Measurements from ENCODE around the gene OVCH1. TPM values are rescaled to one million over a fixed set of nuclear protein-coding genes. Genes with fewer than 3 reads are reported as not detected.

Gene OVCH1
- total and polyA plus RNA-seq, 2 experiments from 2014 or later = 0.53 TPM; not detected in 1

DNA sequence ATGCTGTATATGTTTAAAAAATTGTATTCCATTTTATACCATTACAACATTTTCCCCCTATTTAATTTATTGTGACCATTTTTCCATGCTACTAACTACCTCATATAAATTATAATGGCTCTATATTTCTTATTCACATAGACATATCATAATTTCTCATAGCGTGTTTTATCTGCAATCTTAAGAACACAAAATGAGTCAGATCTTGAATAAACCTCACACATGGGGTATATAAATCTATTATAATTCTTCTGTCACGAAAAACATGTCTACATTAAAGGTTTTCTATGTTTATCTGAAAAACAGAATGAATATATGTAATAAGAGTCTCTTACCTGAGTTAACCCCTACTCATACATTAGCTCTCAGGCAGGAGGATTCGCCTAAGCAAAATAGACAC lies 66.0 kb downstream of the OVCH1 start:
- no peaks in the 10 kb centered on the region for H3K9me2 ChIP-seq (replicated peaks; ENCODE audit: insufficient read depth)
- 70% methylated on average over 3 of the region's 3 CpGs for WGBS (ENCODE audit: low lambda C conversion rate, missing lambda C conversion rate)
- H3K4me3 ChIP-seq = no peak overlapping the region
- no peak overlapping the region for H3K4me2 ChIP-seq
- H3K4me1 ChIP-seq (ENCODE audit: insufficient read depth) = no peaks in the 10 kb centered on the region
- no peaks in the 10 kb centered on the region for H3K27me3 ChIP-seq
- no peaks in the 10 kb centered on the region for H3K9me3 ChIP-seq (ENCODE audit: low read depth)
- no peak for DNase-seq (ENCODE audit: low spot score)
- TF ChIP-seq, protein P1, sequence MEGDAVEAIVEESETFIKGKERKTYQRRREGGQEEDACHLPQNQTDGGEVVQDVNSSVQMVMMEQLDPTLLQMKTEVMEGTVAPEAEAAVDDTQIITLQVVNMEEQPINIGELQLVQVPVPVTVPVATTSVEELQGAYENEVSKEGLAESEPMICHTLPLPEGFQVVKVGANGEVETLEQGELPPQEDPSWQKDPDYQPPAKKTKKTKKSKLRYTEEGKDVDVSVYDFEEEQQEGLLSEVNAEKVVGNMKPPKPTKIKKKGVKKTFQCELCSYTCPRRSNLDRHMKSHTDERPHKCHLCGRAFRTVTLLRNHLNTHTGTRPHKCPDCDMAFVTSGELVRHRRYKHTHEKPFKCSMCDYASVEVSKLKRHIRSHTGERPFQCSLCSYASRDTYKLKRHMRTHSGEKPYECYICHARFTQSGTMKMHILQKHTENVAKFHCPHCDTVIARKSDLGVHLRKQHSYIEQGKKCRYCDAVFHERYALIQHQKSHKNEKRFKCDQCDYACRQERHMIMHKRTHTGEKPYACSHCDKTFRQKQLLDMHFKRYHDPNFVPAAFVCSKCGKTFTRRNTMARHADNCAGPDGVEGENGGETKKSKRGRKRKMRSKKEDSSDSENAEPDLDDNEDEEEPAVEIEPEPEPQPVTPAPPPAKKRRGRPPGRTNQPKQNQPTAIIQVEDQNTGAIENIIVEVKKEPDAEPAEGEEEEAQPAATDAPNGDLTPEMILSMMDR (IDR thresholded peaks at IDR 0.05; ENCODE audit: poor library complexity) = no peak
- TF ChIP-seq EZH2 (IDR thresholded peaks at IDR 0.05; ENCODE audit: borderline replicate concordance) (no peak), EZH2phosphoT487 (IDR thresholded peaks at IDR 0.05; ENCODE audit: low read depth, severe bottlenecking, unreplicated experiment) (no peak)
- H3K79me2 ChIP-seq = no peaks in the 10 kb centered on the region
- no peak overlapping the region for H3K27ac ChIP-seq
- H3K36me3 ChIP-seq (replicated peaks; ENCODE audit: insufficient read depth, low read depth) = no peaks in the 10 kb centered on the region
- H2AFZ ChIP-seq = no peak overlapping the region
- H4K20me1 ChIP-seq (ENCODE audit: insufficient read depth, poor library complexity, severe bottlenecking) = no peaks in the 10 kb centered on the region

DNA sequence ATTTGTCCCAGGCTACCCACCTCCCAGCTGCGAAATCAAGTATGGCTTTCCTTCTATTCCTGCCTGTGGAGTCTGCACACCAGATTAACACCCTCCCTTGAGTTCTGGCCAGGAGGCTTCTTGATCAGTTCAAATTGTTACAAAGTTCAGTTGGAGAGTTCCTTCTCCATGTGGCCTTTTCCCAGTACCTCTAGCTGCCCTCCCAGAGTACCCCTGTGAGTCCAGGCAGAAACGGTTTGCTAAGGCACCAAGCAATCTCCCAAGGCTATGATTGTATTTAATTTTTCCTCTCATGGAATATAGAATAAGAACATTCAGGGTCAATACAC lies 66.8 kb downstream of the OVCH1 start:
- H3K27ac ChIP-seq = no peak overlapping the region
- DNase-seq (ENCODE audit: low spot score) = no peak
- no peaks in the 10 kb centered on the region for H3K36me3 ChIP-seq (replicated peaks; ENCODE audit: insufficient read depth, low read depth)
- 93% methylated on average over 2 of the region's 2 CpGs for WGBS (ENCODE audit: low lambda C conversion rate, missing lambda C conversion rate)
- H3K4me3 ChIP-seq = no peak overlapping the region
- no peaks in the 10 kb centered on the region for H3K27me3 ChIP-seq
- H3K4me1 ChIP-seq (ENCODE audit: insufficient read depth) = no peaks in the 10 kb centered on the region
- no peaks in the 10 kb centered on the region for H4K20me1 ChIP-seq (ENCODE audit: insufficient read depth, poor library complexity, severe bottlenecking)
- H3K9me2 ChIP-seq (replicated peaks; ENCODE audit: insufficient read depth) = no peaks in the 10 kb centered on the region
- no peak overlapping the region for H3K4me2 ChIP-seq
- TF ChIP-seq, protein P1 (IDR thresholded peaks at IDR 0.05; ENCODE audit: poor library complexity) = no peak
- TF ChIP-seq EZH2phosphoT487 (IDR thresholded peaks at IDR 0.05; ENCODE audit: low read depth, severe bottlenecking, unreplicated experiment) (no peak), EZH2 (IDR thresholded peaks at IDR 0.05; ENCODE audit: borderline replicate concordance) (no peak)
- no peaks in the 10 kb centered on the region for H3K79me2 ChIP-seq
- H3K9me3 ChIP-seq (ENCODE audit: low read depth) = no peaks in the 10 kb centered on the region
- H2AFZ ChIP-seq = no peak overlapping the region

DNA sequence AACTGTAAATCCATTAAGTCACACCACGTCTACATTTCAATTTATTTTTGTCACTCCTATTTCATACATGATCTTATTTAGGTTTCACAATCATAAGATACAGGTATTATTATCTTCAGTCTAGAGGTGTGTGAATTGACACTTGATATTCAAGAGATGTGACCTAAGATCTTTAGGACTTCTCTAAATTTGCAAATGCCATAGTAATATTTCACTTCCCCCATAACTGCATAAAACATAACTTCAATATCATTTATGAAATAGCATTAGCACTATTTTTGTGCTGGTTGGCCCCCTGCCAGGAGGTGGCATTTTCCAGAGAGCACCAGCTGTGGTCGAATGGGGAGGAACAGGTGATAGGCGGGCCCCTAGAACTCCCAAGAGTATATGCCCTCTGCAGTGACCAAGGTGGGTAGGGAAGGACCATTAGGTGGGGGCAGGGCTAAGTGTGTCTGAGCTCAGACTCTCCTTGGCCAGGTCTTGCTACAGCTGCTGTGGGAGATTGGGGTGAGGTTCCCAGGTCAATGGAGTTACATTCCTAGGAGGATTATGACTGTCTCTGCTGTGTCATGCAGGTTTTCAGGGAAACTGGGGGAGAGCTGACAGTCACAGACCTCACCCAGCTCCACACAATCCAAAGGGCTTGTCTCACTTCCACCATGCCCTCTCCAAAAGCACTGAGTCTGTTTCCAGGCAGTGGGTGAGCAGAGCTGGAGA lies 67.3 kb downstream of the OVCH1 start:
- Histone ChIP-seq H3K27ac (no peak overlapping the region), H4K20me1 (ENCODE audit: insufficient read depth, poor library complexity, severe bottlenecking) (no peaks in the 10 kb centered on the region), H3K27me3 (no peaks in the 10 kb centered on the region), H3K9me3 (ENCODE audit: low read depth) (no peaks in the 10 kb centered on the region), H3K36me3 (replicated peaks; ENCODE audit: insufficient read depth, low read depth) (no peaks in the 10 kb centered on the region), H3K4me1 (ENCODE audit: insufficient read depth) (no peaks in the 10 kb centered on the region), H3K4me2 (no peak overlapping the region), H3K79me2 (no peaks in the 10 kb centered on the region), H3K4me3 (no peak overlapping the region), H3K9me2 (replicated peaks; ENCODE audit: insufficient read depth) (no peaks in the 10 kb centered on the region), H2AFZ (no peak overlapping the region)
- TF ChIP-seq, protein P1 (IDR thresholded peaks at IDR 0.05; ENCODE audit: poor library complexity) = no peak
- TF ChIP-seq EZH2 (IDR thresholded peaks at IDR 0.05; ENCODE audit: borderline replicate concordance) = no peak
- no peak for TF ChIP-seq EZH2phosphoT487 (IDR thresholded peaks at IDR 0.05; ENCODE audit: low read depth, severe bottlenecking, unreplicated experiment)
- 91% methylated on average over 3 of the region's 3 CpGs for WGBS (ENCODE audit: low lambda C conversion rate, missing lambda C conversion rate)
- no peak for DNase-seq (ENCODE audit: low spot score)

Data from hepatocyte (in vitro differentiated cells).